ENCODE results near the gene PRKAG1.

Gene PRKAG1

GRCh38 chr12:49019443-49020324, 1.1 kb upstream of the PRKAG1 start:
- no peak for TF ChIP-seq GATA3 (IDR thresholded peaks at IDR 0.05; ENCODE audit: low read depth, low read length)
- no peak for TF ChIP-seq GATA2 (IDR thresholded peaks at IDR 0.05; ENCODE audit: low read depth, low read length)

DNA sequence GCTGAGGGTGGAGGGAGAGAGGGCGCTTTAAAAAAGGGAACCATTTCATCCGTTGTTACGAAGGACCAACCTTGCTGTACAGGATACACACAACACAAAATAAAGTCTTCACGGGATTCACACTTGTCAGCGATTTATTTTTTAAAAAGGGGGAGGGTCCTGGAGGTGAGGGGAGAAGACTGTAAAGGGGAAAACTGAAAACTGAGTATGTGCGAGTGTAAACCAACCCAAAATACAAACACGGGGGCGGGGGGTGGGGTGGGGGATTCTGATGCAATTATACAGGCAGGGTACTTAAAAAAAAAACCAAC, 499 bp upstream of the PRKAG1 start:
- no peak for TF ChIP-seq GATA2 (IDR thresholded peaks at IDR 0.05; ENCODE audit: low read depth, low read length)
- TF ChIP-seq GATA3 (IDR thresholded peaks at IDR 0.05; ENCODE audit: low read depth, low read length) = no peak

GRCh38 chr12:49017891-49018260, 700 bp downstream of the PRKAG1 start:
- TF ChIP-seq GATA2 (IDR thresholded peaks at IDR 0.05; ENCODE audit: low read depth, low read length) (no peak), GATA3 (IDR thresholded peaks at IDR 0.05; ENCODE audit: low read depth, low read length) (no peak)

DNA sequence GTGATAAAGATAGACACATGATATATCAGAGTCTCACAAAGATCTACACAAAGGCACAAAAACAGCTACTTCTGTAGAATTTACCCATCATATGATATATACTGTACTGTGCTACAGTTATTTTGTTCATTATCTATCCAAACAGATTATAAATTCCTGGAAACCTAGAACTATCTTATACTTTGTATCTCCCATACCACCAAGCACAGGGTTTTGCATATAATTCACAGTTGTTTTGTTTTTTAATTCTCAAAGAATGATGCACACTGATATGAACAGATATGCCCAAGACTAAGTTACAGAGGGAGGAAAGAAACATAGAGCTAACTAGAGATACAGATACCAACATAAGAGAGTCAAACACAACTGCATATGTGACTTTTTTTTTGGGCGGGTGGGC, 3.4 kb downstream of the PRKAG1 start:
- no peak for TF ChIP-seq GATA3 (IDR thresholded peaks at IDR 0.05; ENCODE audit: low read depth, low read length)
- TF ChIP-seq GATA2 (IDR thresholded peaks at IDR 0.05; ENCODE audit: low read depth, low read length) = no peak

GRCh38 chr12:49014547-49014946, 4.0 kb downstream of the PRKAG1 start:
- no peak for TF ChIP-seq GATA3 (IDR thresholded peaks at IDR 0.05; ENCODE audit: low read depth, low read length)
- no peak for TF ChIP-seq GATA2 (IDR thresholded peaks at IDR 0.05; ENCODE audit: low read depth, low read length)

- no peak for TF ChIP-seq GATA2 (IDR thresholded peaks at IDR 0.05; ENCODE audit: low read depth, low read length)
- TF ChIP-seq GATA3 (IDR thresholded peaks at IDR 0.05; ENCODE audit: low read depth, low read length) = no peak
Observed at GRCh38 chr12:49013428-49013827, 5.1 kb downstream of the PRKAG1 start.

GRCh38 chr12:49012739-49013138, 5.8 kb downstream of the PRKAG1 start:
- no peak for TF ChIP-seq GATA3 (IDR thresholded peaks at IDR 0.05; ENCODE audit: low read depth, low read length)
- no peak for TF ChIP-seq GATA2 (IDR thresholded peaks at IDR 0.05; ENCODE audit: low read depth, low read length)

GRCh38 chr12:49010092-49010668, 8.4 kb downstream of the PRKAG1 start:
- TF ChIP-seq GATA2 (IDR thresholded peaks at IDR 0.05; ENCODE audit: low read depth, low read length) (no peak), GATA3 (IDR thresholded peaks at IDR 0.05; ENCODE audit: low read depth, low read length) (no peak)

DNA sequence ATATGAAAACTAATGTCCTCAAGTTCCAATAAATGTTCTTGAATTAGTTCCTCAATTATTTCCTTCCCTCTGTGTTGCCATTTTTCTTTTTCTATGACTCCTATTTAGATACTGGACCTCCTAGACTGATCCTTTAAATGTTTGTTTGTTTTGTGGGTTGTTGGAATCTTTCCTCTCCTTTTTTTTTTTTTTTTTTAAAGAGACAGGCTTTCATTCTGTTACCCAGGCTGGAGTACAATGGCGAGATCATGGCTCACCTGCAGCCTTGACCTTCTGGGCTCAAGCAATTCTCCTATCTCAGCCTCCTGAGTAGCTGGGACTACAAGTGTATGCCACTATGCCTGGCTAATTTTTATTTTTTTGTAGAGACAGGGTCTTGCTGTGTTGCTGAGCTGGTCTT, 9.6 kb downstream of the PRKAG1 start:
- TF ChIP-seq GATA2 (IDR thresholded peaks at IDR 0.05; ENCODE audit: low read depth, low read length) (no peak), GATA3 (IDR thresholded peaks at IDR 0.05; ENCODE audit: low read depth, low read length) (no peak)

DNA sequence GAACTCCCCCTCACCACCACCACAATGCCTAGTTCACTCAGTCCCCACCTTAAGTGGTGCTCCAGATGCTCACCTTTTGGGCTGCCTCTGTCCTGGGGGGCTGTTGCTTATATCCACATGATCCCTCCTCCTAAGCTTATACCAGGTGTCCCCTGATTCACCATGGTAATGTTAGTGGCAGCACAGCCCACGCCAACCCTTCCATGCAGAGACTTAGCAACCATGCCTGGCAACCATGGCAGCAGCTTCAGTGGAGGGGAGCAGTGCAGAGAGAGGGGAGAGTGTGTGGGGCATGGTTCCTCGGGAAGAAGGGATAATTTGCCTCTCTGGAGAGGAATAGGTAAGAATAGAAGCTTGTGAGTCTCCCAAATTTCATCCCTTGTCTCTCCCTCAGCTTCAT, 18.2 kb downstream of the PRKAG1 start:
- TF ChIP-seq GATA3 (IDR thresholded peaks at IDR 0.05; ENCODE audit: low read depth, low read length) = no peak
- TF ChIP-seq GATA2 (IDR thresholded peaks at IDR 0.05; ENCODE audit: low read depth, low read length) = no peak

- no peak for TF ChIP-seq GATA3 (IDR thresholded peaks at IDR 0.05; ENCODE audit: low read depth, low read length)
- no peak for TF ChIP-seq GATA2 (IDR thresholded peaks at IDR 0.05; ENCODE audit: low read depth, low read length)
Observed at GRCh38 chr12:48999371-49000131, 19.0 kb downstream of the PRKAG1 start, which contains the start of gene DDN. Gene DDN, minus strand, starts transcription at chr12:48999375. Its CDS starts 88 bp downstream, at chr12:48999287.

DNA sequence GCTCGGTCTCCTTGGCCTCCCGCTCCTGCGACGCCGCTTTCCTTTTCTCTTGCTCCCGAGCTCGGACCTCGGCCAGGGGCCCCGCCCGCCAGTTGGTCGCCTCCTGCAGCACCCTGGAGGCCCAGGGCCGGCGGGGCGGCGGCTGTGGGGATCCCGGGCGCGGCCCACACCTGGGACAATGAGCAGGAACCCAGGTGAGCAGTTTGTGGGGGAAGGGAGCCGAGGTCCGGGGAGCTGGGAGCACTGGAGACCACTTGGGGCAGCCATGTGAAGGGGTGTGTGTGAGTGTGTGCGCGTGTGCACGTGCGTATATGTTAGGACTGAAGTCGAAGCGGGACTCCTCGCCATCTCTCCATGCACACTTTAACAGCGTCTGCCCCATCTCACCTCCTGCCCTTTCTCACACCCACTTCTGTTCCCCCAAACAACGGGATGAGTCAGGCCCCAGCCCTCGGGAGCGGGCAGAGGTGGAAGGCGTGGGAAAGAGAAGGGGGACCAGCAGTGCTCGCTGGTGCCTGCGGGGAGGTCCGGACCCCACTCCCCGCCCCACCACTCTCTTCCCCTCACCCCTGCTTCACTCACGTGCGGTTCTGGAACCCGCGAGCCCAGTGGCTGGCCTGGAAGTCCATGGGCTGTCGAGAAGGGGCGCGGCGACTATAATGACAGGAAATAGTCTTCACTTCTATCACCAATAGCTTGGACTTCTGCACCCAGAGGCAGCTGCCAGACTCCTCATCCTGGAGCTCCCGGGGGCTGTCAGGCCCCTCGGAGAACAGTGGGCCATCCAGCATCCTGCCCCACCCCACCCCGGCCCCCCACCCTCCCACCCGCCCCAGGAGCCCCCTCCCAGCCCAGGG, 19.9 kb downstream of the PRKAG1 start:
- TF ChIP-seq GATA3 (IDR thresholded peaks at IDR 0.05; ENCODE audit: low read depth, low read length) = no peak
- no peak for TF ChIP-seq GATA2 (IDR thresholded peaks at IDR 0.05; ENCODE audit: low read depth, low read length)

DNA sequence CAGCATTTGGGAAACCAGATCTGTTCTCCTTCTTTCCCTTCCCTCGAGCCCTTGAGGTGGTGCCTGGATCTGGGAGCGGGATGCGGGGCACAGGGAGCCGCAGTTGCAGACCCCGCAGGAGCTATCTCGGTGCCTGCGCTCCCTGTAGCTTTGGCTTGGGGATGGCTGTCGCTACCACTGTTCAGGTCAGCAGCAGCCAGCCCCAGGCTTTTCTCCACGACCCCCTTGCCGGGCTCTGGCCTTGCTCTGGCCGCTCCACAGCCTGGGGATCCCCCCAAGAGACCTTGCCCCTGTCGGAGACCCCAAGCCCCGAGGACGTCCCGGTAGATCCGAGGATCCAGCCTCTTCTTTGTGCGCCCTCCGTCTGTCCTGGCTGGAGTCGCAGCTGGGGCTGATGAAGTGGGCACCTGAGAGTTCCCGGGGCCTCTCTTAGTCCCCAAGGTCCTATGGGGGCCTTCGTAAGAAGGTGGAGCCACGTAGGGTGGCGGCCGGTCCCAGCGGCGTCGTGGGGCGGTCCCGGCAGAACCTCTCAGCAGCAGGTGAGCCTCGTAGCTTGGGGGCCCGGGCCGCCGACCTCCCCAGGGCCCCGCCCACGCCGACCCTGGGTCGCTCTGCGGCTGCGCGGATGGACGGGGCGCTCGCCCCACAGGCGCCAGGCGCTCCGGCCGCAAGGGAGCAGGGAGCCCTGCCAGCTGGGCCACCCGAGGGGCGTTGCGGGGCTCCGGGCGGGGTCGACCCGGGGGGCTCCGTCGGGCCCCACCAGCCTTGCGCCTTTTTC, 20.7 kb downstream of the PRKAG1 start:
- no peak for TF ChIP-seq GATA3 (IDR thresholded peaks at IDR 0.05; ENCODE audit: low read depth, low read length)

All from SH-SY5Y (cell line).